IgD-negative memory B cell (primary cell): Measurements from ENCODE around the gene ANAPC5. TPM values are rescaled to one million over a fixed set of nuclear protein-coding genes. Genes with fewer than 3 reads are reported as not detected.
"Not testable (repeated sequence)": the region's sequence is repeated elsewhere in the genome, so short reads cannot be mapped to it uniquely, and the experiment has no call there.

Experiments
- H3K27ac Mint-ChIP-seq, 3 donors: one replicate each; pipeline ENCODE4 v1.8.0; 2020 to 2022; ENCODE audit warnings: mild to moderate bottlenecking in 3 of 3, mixed read lengths in 3 of 3, moderate library complexity in 1 of 3
- H3K27me3 Mint-ChIP-seq: one replicate; pipeline ENCODE4 v1.8.0; 2021; ENCODE audit warnings: mixed read lengths
- H3K36me3 Mint-ChIP-seq: one replicate; pipeline ENCODE4 v1.8.0; 2020; ENCODE audit warnings: mild to moderate bottlenecking, mixed read lengths
- H3K4me1 Mint-ChIP-seq, 3 donors: one replicate each; pipeline ENCODE4 v1.8.0; 2020 to 2022; ENCODE audit warnings: mixed read lengths in 3 of 3, mild to moderate bottlenecking in 1 of 3
- H3K4me3 Mint-ChIP-seq, 4 donors: one replicate each; pipeline ENCODE4 v1.8.0; 2020 to 2022; ENCODE audit warnings: mild to moderate bottlenecking in 4 of 4, mixed read lengths in 4 of 4, moderate library complexity in 3 of 4
- H3K9me3 Mint-ChIP-seq, 3 donors: one replicate each; pipeline ENCODE4 v1.8.0; 2020 to 2021; ENCODE audit warnings: mixed read lengths in 3 of 3, mild to moderate bottlenecking in 1 of 3
- polyA plus RNA-seq: library from polyadenylated mRNA; unstranded; fragments of 300-500 nt; fragmentation: Illumina TruSeq; gene quantifications from one replicate; pipeline ENCODE4 v1.2.3, GENCODE V29; 2021

ANAPC5 gene
- 130 TPM for polyA plus RNA-seq

GRCh38 chr12:121351820-121352681 is at the start of gene ANAPC5:
Gene ANAPC5 (minus strand): TSS chr12:121352411. CDS start chr12:121352340, 71 bp downstream.
- Mint-ChIP-seq H3K27ac (peak within 1 kb of the TSS; percentile 39 to 96 (median 94)), H3K9me3 (no peaks in the 10 kb centered on the region), H3K36me3 (no peaks in the 10 kb centered on the region), H3K27me3 (no peaks in the 10 kb centered on the region), H3K4me3 (peak within 1 kb of the TSS; percentile 86 to 98 (median 96)), H3K4me1 (peaks cover 19 to 27% (median 20%) of the 10 kb centered on the region in 3 donors)

GRCh38 chr12:121400332-121401139 is 48.3 kb upstream of the ANAPC5 start:
- Mint-ChIP-seq H3K27ac (peak overlapping the region; percentile 89 to 97 (median 97)), H3K4me1 (peaks cover 17 to 29% (median 23%) of the 10 kb centered on the region in 3 donors), H3K4me3 (peak overlapping the region; percentile 98 to 100 (median 98)), H3K9me3 (no peaks in the 10 kb centered on the region), H3K36me3 (peaks cover 1% of the 10 kb centered on the region), H3K27me3 (no peaks in the 10 kb centered on the region)

GRCh38 chr12:121399391-121400331 is 47.5 kb upstream of the ANAPC5 start, which contains the start of gene RNF34:
Gene RNF34 (plus strand): TSS chr12:121400118. CDS start chr12:121400213, 95 bp downstream.
- Mint-ChIP-seq H3K27me3 (no peaks in the 10 kb centered on the region), H3K27ac (peak within 1 kb of the TSS; percentile 89 to 97 (median 97)), H3K4me1 (peaks cover 17 to 29% (median 23%) of the 10 kb centered on the region in 3 donors), H3K9me3 (no peaks in the 10 kb centered on the region), H3K36me3 (peaks cover 1% of the 10 kb centered on the region), H3K4me3 (peak within 1 kb of the TSS; percentile 98 to 100 (median 98))

- peak overlapping the region in 1 of 3 donors; percentile 34 for H3K27ac Mint-ChIP-seq
- H3K36me3 Mint-ChIP-seq, result peaks cover 1% of the 10 kb centered on the region
- H3K4me3 Mint-ChIP-seq, result peak overlapping the region in 3 of 4 donors; percentile 98 to 100 (median 99)
- no peaks in the 10 kb centered on the region for H3K27me3 Mint-ChIP-seq
- H3K9me3 Mint-ChIP-seq, result no peaks in the 10 kb centered on the region
- peaks cover 17 to 29% (median 23%) of the 10 kb centered on the region in 3 donors for H3K4me1 Mint-ChIP-seq
Observed at GRCh38 chr12:121398355-121398754, 46.1 kb upstream of the ANAPC5 start.

- Mint-ChIP-seq H3K27me3 (no peaks in the 10 kb centered on the region), H3K4me1 (peaks cover 13 to 25% (median 19%) of the 10 kb centered on the region in 3 donors), H3K36me3 (peaks cover 1% of the 10 kb centered on the region), H3K9me3 (no peaks in the 10 kb centered on the region), H3K4me3 (peak overlapping the region in 2 of 4 donors; percentile 17 to 42), H3K27ac (no peak overlapping the region)
Observed at GRCh38 chr12:121397521-121397920, 45.3 kb upstream of the ANAPC5 start.

GRCh38 chr12:121392325-121392716 is 40.1 kb upstream of the ANAPC5 start:
- H3K4me1 Mint-ChIP-seq, result peaks cover 8 to 12% (median 9%) of the 10 kb centered on the region in 3 donors
- no peaks in the 10 kb centered on the region for H3K27me3 Mint-ChIP-seq
- peaks cover 4% of the 10 kb centered on the region for H3K36me3 Mint-ChIP-seq
- H3K27ac Mint-ChIP-seq, result no peak overlapping the region
- no peaks in the 10 kb centered on the region for H3K9me3 Mint-ChIP-seq
- peak overlapping the region in 2 of 4 donors; percentile 38 to 44 for H3K4me3 Mint-ChIP-seq

- Mint-ChIP-seq H3K4me3 (peak overlapping the region; percentile 38 to 83 (median 76)), H3K4me1 (peaks cover 8 to 12% (median 9%) of the 10 kb centered on the region in 3 donors), H3K9me3 (no peaks in the 10 kb centered on the region), H3K27me3 (no peaks in the 10 kb centered on the region), H3K27ac (peak overlapping the region; percentile 31 to 81 (median 64)), H3K36me3 (peaks cover 4% of the 10 kb centered on the region)
Observed at GRCh38 chr12:121391619-121392324, 39.6 kb upstream of the ANAPC5 start.

GRCh38 chr12:121390856-121391255 is 38.6 kb upstream of the ANAPC5 start:
- Mint-ChIP-seq H3K9me3 (no peaks in the 10 kb centered on the region), H3K4me1 (peaks cover 8 to 12% (median 9%) of the 10 kb centered on the region in 3 donors), H3K4me3 (no peak overlapping the region), H3K27ac (peak overlapping the region in 2 of 3 donors; percentile 23 to 47), H3K36me3 (peaks cover 2% of the 10 kb centered on the region), H3K27me3 (no peaks in the 10 kb centered on the region)

GRCh38 chr12:121388421-121388981 is 36.3 kb upstream of the ANAPC5 start:
- Mint-ChIP-seq H3K27ac (no peak overlapping the region), H3K4me3 (no peak overlapping the region), H3K4me1 (peaks cover 8 to 12% (median 9%) of the 10 kb centered on the region in 3 donors), H3K9me3 (peaks cover 0 to 2% (median 0%) of the 10 kb centered on the region in 3 donors), H3K27me3 (no peaks in the 10 kb centered on the region), H3K36me3 (peaks cover 2% of the 10 kb centered on the region)

GRCh38 chr12:121384891-121385290 is 32.7 kb upstream of the ANAPC5 start:
- H3K27me3 Mint-ChIP-seq, H3K9me3 Mint-ChIP-seq, H3K4me1 Mint-ChIP-seq, H3K36me3 Mint-ChIP-seq, H3K4me3 Mint-ChIP-seq, H3K27ac Mint-ChIP-seq: not testable (repeated sequence)

GRCh38 chr12:121383601-121384021 is 31.4 kb upstream of the ANAPC5 start:
- Mint-ChIP-seq H3K27ac (no peak overlapping the region), H3K4me3 (no peak overlapping the region), H3K36me3 (peaks cover 1% of the 10 kb centered on the region), H3K9me3 (peaks cover 0 to 2% (median 0%) of the 10 kb centered on the region in 3 donors), H3K4me1 (no peaks in the 10 kb centered on the region), H3K27me3 (peaks cover under 1% of the 10 kb centered on the region)

GRCh38 chr12:121379945-121380344 is 27.7 kb upstream of the ANAPC5 start:
- H3K36me3 Mint-ChIP-seq, result no peaks in the 10 kb centered on the region
- no peaks in the 10 kb centered on the region for H3K4me1 Mint-ChIP-seq
- H3K4me3 Mint-ChIP-seq, result no peak overlapping the region
- H3K9me3 Mint-ChIP-seq, result peaks cover 0 to 2% (median 0%) of the 10 kb centered on the region in 3 donors
- H3K27ac Mint-ChIP-seq, result no peak overlapping the region
- H3K27me3 Mint-ChIP-seq, result peaks cover 1% of the 10 kb centered on the region

GRCh38 chr12:121378736-121379135 is 26.5 kb upstream of the ANAPC5 start:
- Mint-ChIP-seq H3K4me1 (no peaks in the 10 kb centered on the region), H3K36me3 (no peaks in the 10 kb centered on the region), H3K4me3 (no peak overlapping the region), H3K27me3 (peaks cover 1% of the 10 kb centered on the region), H3K27ac (no peak overlapping the region), H3K9me3 (peaks cover 0 to 4% (median 0%) of the 10 kb centered on the region in 3 donors)
